Measurements from ENCODE around the gene SPO11. TPM values are rescaled to one million over a fixed set of nuclear protein-coding genes. Genes with fewer than 3 reads are reported as not detected.
A peak's percentile ranks its signal among the peaks of the same experiment; 100 is the strongest.

The SPO11 gene
- total and polyA plus RNA-seq, 2 of the 13 experiments (the other 11 are each of a cell fraction or from before 2014, with no cell fraction given): not detected

GRCh38 chr20:57351042-57351783, 21.6 kb downstream of the SPO11 start, which contains the start of gene RAE1 (continued):
- TF ChIP-seq, protein P1, sequence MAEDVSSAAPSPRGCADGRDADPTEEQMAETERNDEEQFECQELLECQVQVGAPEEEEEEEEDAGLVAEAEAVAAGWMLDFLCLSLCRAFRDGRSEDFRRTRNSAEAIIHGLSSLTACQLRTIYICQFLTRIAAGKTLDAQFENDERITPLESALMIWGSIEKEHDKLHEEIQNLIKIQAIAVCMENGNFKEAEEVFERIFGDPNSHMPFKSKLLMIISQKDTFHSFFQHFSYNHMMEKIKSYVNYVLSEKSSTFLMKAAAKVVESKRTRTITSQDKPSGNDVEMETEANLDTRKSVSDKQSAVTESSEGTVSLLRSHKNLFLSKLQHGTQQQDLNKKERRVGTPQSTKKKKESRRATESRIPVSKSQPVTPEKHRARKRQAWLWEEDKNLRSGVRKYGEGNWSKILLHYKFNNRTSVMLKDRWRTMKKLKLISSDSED (CRISPR knock-in tag; IDR thresholded peaks at IDR 0.05): no peak
- TF ChIP-seq ZNF513 (CRISPR knock-in tag; conservative IDR thresholded peaks at IDR 0.05) (no peak), NR2F1 (CRISPR knock-in tag; IDR thresholded peaks at IDR 0.05) (no peak; a peak in 1 of 4 replicates), KAT2B (IDR thresholded peaks at IDR 0.05; ENCODE audit: borderline replicate concordance, low read depth, low read length) (no peak), CEBPB (IDR thresholded peaks at IDR 0.05; ENCODE audit: borderline replicate concordance, low read depth, low read length) (no peak), KDM1A (CRISPR knock-in tag; IDR thresholded peaks at IDR 0.05) (no peak), PHF8 (CRISPR knock-in tag; IDR thresholded peaks at IDR 0.05) (peak; percentile 100), EED (CRISPR knock-in tag; IDR thresholded peaks at IDR 0.05) (peak; percentile 98), ZNF776 (CRISPR knock-in tag; IDR thresholded peaks at IDR 0.05) (peak; percentile 89; the same call in 1 of the 2 replicates), ZFP36L2 (CRISPR knock-in tag; IDR thresholded peaks at IDR 0.05) (no peak), EZH2 (conservative IDR thresholded peaks at IDR 0.05; ENCODE audit: low read depth, low read length) (no peak), XBP1 (CRISPR knock-in tag; IDR thresholded peaks at IDR 0.05) (no peak), ZNF75D (CRISPR knock-in tag; IDR thresholded peaks at IDR 0.05; ENCODE audit: borderline replicate concordance) (no peak), IKZF4 (CRISPR knock-in tag; IDR thresholded peaks at IDR 0.05; ENCODE audit: borderline replicate concordance, low read depth, not compliant biosample characterization) (peak; percentile 92)
- TF ChIP-seq, protein P2, sequence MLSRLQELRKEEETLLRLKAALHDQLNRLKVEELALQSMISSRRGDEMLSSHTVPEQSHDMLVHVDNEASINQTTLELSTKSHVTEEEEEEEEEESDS (CRISPR knock-in tag; IDR thresholded peaks at IDR 0.05; ENCODE audit: borderline replicate concordance): no peak
- TF ChIP-seq, protein P3, sequence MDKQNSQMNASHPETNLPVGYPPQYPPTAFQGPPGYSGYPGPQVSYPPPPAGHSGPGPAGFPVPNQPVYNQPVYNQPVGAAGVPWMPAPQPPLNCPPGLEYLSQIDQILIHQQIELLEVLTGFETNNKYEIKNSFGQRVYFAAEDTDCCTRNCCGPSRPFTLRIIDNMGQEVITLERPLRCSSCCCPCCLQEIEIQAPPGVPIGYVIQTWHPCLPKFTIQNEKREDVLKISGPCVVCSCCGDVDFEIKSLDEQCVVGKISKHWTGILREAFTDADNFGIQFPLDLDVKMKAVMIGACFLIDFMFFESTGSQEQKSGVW (CRISPR knock-in tag; IDR thresholded peaks at IDR 0.05; ENCODE audit: borderline replicate concordance): 0 out of 2 replicates have a peak, but pooled peaks have one; percentile 56
- TF ChIP-seq, protein P4, sequence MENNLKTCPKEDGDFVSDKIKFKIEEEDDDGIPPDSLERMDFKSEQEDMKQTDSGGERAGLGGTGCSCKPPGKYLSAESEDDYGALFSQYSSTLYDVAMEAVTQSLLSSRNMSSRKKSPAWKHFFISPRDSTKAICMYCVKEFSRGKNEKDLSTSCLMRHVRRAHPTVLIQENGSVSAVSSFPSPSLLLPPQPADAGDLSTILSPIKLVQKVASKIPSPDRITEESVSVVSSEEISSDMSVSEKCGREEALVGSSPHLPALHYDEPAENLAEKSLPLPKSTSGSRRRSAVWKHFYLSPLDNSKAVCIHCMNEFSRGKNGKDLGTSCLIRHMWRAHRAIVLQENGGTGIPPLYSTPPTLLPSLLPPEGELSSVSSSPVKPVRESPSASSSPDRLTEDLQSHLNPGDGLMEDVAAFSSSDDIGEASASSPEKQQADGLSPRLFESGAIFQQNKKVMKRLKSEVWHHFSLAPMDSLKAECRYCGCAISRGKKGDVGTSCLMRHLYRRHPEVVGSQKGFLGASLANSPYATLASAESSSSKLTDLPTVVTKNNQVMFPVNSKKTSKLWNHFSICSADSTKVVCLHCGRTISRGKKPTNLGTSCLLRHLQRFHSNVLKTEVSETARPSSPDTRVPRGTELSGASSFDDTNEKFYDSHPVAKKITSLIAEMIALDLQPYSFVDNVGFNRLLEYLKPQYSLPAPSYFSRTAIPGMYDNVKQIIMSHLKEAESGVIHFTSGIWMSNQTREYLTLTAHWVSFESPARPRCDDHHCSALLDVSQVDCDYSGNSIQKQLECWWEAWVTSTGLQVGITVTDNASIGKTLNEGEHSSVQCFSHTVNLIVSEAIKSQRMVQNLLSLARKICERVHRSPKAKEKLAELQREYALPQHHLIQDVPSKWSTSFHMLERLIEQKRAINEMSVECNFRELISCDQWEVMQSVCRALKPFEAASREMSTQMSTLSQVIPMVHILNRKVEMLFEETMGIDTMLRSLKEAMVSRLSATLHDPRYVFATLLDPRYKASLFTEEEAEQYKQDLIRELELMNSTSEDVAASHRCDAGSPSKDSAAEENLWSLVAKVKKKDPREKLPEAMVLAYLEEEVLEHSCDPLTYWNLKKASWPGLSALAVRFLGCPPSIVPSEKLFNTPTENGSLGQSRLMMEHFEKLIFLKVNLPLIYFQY (CRISPR knock-in tag; IDR thresholded peaks at IDR 0.05; ENCODE audit: borderline replicate concordance): no peak; the same call in 1 of the 2 replicates
- TF ChIP-seq, protein P5, sequence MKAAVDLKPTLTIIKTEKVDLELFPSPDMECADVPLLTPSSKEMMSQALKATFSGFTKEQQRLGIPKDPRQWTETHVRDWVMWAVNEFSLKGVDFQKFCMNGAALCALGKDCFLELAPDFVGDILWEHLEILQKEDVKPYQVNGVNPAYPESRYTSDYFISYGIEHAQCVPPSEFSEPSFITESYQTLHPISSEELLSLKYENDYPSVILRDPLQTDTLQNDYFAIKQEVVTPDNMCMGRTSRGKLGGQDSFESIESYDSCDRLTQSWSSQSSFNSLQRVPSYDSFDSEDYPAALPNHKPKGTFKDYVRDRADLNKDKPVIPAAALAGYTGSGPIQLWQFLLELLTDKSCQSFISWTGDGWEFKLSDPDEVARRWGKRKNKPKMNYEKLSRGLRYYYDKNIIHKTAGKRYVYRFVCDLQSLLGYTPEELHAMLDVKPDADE (CRISPR knock-in tag; IDR thresholded peaks at IDR 0.05): no peak
